Lung (tissue), 12 donors: Measurements from ENCODE around the gene ACER3. TPM values are rescaled to one million over a fixed set of nuclear protein-coding genes. Genes with fewer than 3 reads are reported as not detected.

Experiments used
- ATAC-seq: fragments of 200-7000 bp; cut with Tn5 transposase; one replicate; pipeline ENCODE4 v1.9.1; 2020; ENCODE audit warnings: moderate number of reproducible peaks; ENCODE audit not compliant: insufficient read depth, low FRiP score
- DNase-seq, 3 donors: peaks; one replicate each; pipeline ENCODE4 v3.0.0-alpha.2; 2013 to 2017
- H3K27ac ChIP-seq, 2 donors: one replicate each; pipeline ENCODE4 v1.5.1; 2013; ENCODE audit warnings: mild to moderate bottlenecking in 2 of 2, moderate library complexity in 2 of 2, control low read depth in 1 of 2, inconsistent platforms in 1 of 2, low read depth in 1 of 2, low read length in 1 of 2
- H3K27me3 ChIP-seq, 3 donors: one replicate each; pipeline ENCODE4 v1.5.1; 2013; ENCODE audit warnings: low read length in 2 of 3; ENCODE audit not compliant: control insufficient read depth in 3 of 3, insufficient read depth in 3 of 3
- H3K36me3 ChIP-seq, 4 donors: one replicate each; pipeline ENCODE4 v1.5.1; 2013; ENCODE audit warnings: low read length in 4 of 4, mild to moderate bottlenecking in 1 of 4, moderate library complexity in 1 of 4; ENCODE audit not compliant: control insufficient read depth in 4 of 4, insufficient read depth in 4 of 4
- H3K4me1 ChIP-seq, 5 donors: one replicate each; pipeline ENCODE4 v1.5.1; 2013; ENCODE audit warnings: low read length in 5 of 5, mild to moderate bottlenecking in 2 of 5, moderate library complexity in 1 of 5; ENCODE audit not compliant: control insufficient read depth in 5 of 5, insufficient read depth in 5 of 5
- H3K4me3 ChIP-seq: one replicate; pipeline ENCODE4 v1.5.1; 2013; ENCODE audit warnings: mild to moderate bottlenecking, control low read depth, moderate library complexity
- H3K9ac ChIP-seq, 2 donors: one replicate each; pipeline ENCODE4 v1.5.1; 2013; ENCODE audit warnings: low read length in 2 of 2, control low read depth in 1 of 2; ENCODE audit not compliant: insufficient read depth in 1 of 2
- H3K9me3 ChIP-seq, 4 donors: one replicate each; pipeline ENCODE4 v1.5.1; 2013; ENCODE audit warnings: low read length in 3 of 4, mild to moderate bottlenecking in 1 of 4, moderate library complexity in 1 of 4; ENCODE audit not compliant: control insufficient read depth in 4 of 4, insufficient read depth in 3 of 4
- CTCF ChIP-seq: IDR thresholded peaks from 2 replicates; pipeline ENCODE4 v1.5.1; 2012; ENCODE audit warnings: mild to moderate bottlenecking; ENCODE audit errors: control extremely low read depth, extremely low read depth
- WGBS, 2 donors: extraction: QIAGEN DNeasy Blood & Tissue Kit; methylation state at CpG; one replicate each; pipeline ENCODE4 v1.1.7; 2013; 5-methylcytosine and 5-hydroxymethylcytosine counted together
- polyA plus RNA-seq, 2 donors: library from polyadenylated mRNA; stranded (reverse); fragments of 200-250 nt; gene quantifications; one replicate each; pipeline ENCODE4 v1.2.1, GENCODE V29; 2013
- total RNA-seq, 2 donors: library from RNA; depleted of rRNA in 1 of 2; stranded (reverse); fragments of >200 nt in 1 of 2; gene quantifications; one replicate each; pipeline ENCODE4 v1.2.1, GENCODE V29; 2014 to 2021
- donor health status: control.
- donor health status: control.
- donor health status: Bipolar disorder and iron deficiency.
- donor health status: healthy.
- donor health status: DM: yes; HTN: yes; CAD: no.

Gene ACER3
- total and polyA plus RNA-seq, 4 donors: 7.9 to 37.0 (median 12.7) TPM

- 67 to 68% methylated on average over 1 of the region's 1 CpG for WGBS, 2 donors
- H3K4me3 ChIP-seq: no peak overlapping the region
- no peak overlapping the region for H3K9ac ChIP-seq
- no peak for TF ChIP-seq CTCF
- ATAC-seq (no peak), DNase-seq (peak in 1 of 3 donors; percentile 6)
- peaks cover 0 to 13% (median 3%) of the 10 kb centered on the region in 4 donors for H3K9me3 ChIP-seq
- no peaks in the 10 kb centered on the region for H3K4me1 ChIP-seq
- H3K27me3 ChIP-seq: no peaks in the 10 kb centered on the region
- no peaks in the 10 kb centered on the region for H3K36me3 ChIP-seq
- no peak overlapping the region for H3K27ac ChIP-seq
Measured at GRCh38 chr11:77054084-77054483, 193.4 kb downstream of the ACER3 start.

GRCh38 chr11:77055101-77055561, 194.4 kb downstream of the ACER3 start:
- no peak for ATAC-seq
- Histone ChIP-seq H3K9ac (no peak overlapping the region), H3K27ac (no peak overlapping the region), H3K9me3 (peaks cover 0 to 13% (median 3%) of the 10 kb centered on the region in 4 donors), H3K36me3 (no peaks in the 10 kb centered on the region), H3K27me3 (no peaks in the 10 kb centered on the region), H3K4me1 (no peaks in the 10 kb centered on the region), H3K4me3 (no peak overlapping the region)
- WGBS, 2 donors: 68 to 79% methylated on average over 2 of the region's 2 CpGs
- TF ChIP-seq CTCF: no peak
- DNase-seq: peak in 2 of 3 donors; percentile 13 to 46

- ATAC-seq (no peak), DNase-seq (peak in 1 of 3 donors; percentile 6)
- WGBS, 2 donors: 91 to 93% methylated on average over 5 of the region's 5 CpGs
- no peaks in the 10 kb centered on the region for H3K27me3 ChIP-seq
- no peak overlapping the region for H3K9ac ChIP-seq
- TF ChIP-seq CTCF: no peak
- H3K36me3 ChIP-seq: no peaks in the 10 kb centered on the region
- no peak overlapping the region for H3K4me3 ChIP-seq
- H3K9me3 ChIP-seq: peaks cover 0 to 13% (median 3%) of the 10 kb centered on the region in 4 donors
- no peak overlapping the region for H3K27ac ChIP-seq
- no peaks in the 10 kb centered on the region for H3K4me1 ChIP-seq
Measured at GRCh38 chr11:77055913-77056312, 195.2 kb downstream of the ACER3 start.

- Histone ChIP-seq H3K36me3 (no peaks in the 10 kb centered on the region), H3K27me3 (no peaks in the 10 kb centered on the region), H3K4me3 (no peak overlapping the region), H3K9ac (no peak overlapping the region), H3K9me3 (peaks cover 0 to 13% (median 3%) of the 10 kb centered on the region in 4 donors), H3K27ac (no peak overlapping the region), H3K4me1 (no peaks in the 10 kb centered on the region)
- no peak for TF ChIP-seq CTCF
- DNase-seq: no peak
- ATAC-seq: no peak
- 81 to 87% methylated on average over 3 of the region's 3 CpGs for WGBS, 2 donors
Measured at GRCh38 chr11:77056814-77057402, 196.2 kb downstream of the ACER3 start.
